Measurements from ENCODE around the gene SIRPA.

DNA sequence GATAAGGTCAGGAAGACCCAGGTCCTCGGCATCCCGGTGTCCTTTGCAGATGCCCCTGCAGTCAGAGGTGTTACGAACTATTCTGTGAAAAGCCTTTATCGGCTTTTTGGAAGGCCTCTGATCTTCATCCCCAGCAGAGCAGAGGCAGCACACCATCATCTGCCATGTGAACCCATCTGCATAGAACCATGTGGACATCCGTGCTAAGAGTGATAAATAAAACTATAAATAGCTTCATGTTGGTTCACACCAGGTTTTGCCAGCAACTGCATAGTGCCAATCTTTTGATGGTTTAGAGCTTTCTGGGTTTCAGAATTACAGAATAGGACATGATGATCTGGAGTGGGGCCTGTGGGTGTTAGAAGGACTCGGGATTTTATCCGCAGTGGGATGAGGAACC, 33.6 kb downstream of the SIRPA start:
- TF ChIP-seq CTCF (IDR thresholded peaks at IDR 0.05; ENCODE audit: poor library complexity) (no peak), EZH2 (IDR thresholded peaks at IDR 0.05; ENCODE audit: borderline replicate concordance) (no peak), EZH2phosphoT487 (IDR thresholded peaks at IDR 0.05; ENCODE audit: low read depth, severe bottlenecking, unreplicated experiment) (no peak)
